Esophagus squamous epithelium (tissue), 4 donors: ENCODE results near the gene FNDC3B.
A peak's percentile ranks its signal among the peaks of the same experiment; 100 is the strongest.

Experiments
- CTCF ChIP-seq, 6 experiments: fragments of 450-650 bp in 4 of 6; fragments of 200-600 bp in 2 of 6; sonication (generic) in 2 of 6; IDR thresholded peaks; one replicate each; pipeline ENCODE4 v1.5.1; 2016 to 2019; ENCODE audit warnings: antibody characterized with exemption in 6 of 6, mild to moderate bottlenecking in 4 of 6, moderate library complexity in 4 of 6
- POLR2A ChIP-seq, 4 donors: fragments of 450-650 bp; IDR thresholded peaks; one replicate each; pipeline ENCODE4 v1.6.1; 2017; ENCODE audit warnings: antibody characterized with exemption in 4 of 4, mild to moderate bottlenecking in 4 of 4, moderate library complexity in 3 of 4

GRCh38 chr3:172040078-172040980 lies 951 bp downstream of the FNDC3B start:
- TF ChIP-seq CTCF (IDR thresholded peaks at IDR 0.05) (peak in 4 of 6 experiments; percentile 4 to 18 (median 10)), POLR2A (IDR thresholded peaks at IDR 0.05) (peak in 1 of 4 donors; percentile 74)
